T-helper 9 cell (primary cell): ENCODE data around the gene RALY.
"Not testable (repeated sequence)": the region's sequence is repeated elsewhere in the genome, so short reads cannot be mapped to it uniquely, and the experiment has no call there.

Source experiments
- DNase-seq: peaks from one replicate; pipeline ENCODE4 v3.0.0-alpha.2; 2020

The RALY gene

GRCh38 chr20:34016736-34017135 is 23.0 kb downstream of the RALY start:
- no peak for DNase-seq

GRCh38 chr20:34017610-34018009 is 23.9 kb downstream of the RALY start:
- DNase-seq: no peak

GRCh38 chr20:34018166-34018565 is 24.5 kb downstream of the RALY start:
- no peak for DNase-seq

- DNase-seq: no peak
These were observed 28.6 kb downstream of the RALY start for GRCh38 chr20:34022151-34022838.

GRCh38 chr20:34022839-34023234 is 29.1 kb downstream of the RALY start:
- DNase-seq: no peak

- no peak for DNase-seq
These were observed 30.4 kb downstream of the RALY start for GRCh38 chr20:34023937-34024722.

GRCh38 chr20:34024723-34025351 is 31.1 kb downstream of the RALY start:
- no peak for DNase-seq

- not testable (repeated sequence) for DNase-seq
These were observed 34.3 kb downstream of the RALY start for GRCh38 chr20:34028013-34028412.

GRCh38 chr20:34029415-34029814 is 35.7 kb downstream of the RALY start:
- DNase-seq: no peak

GRCh38 chr20:34030456-34030855 is 36.7 kb downstream of the RALY start:
- no peak for DNase-seq

- no peak for DNase-seq
These were observed 40.2 kb downstream of the RALY start for GRCh38 chr20:34033903-34034302.

GRCh38 chr20:34037121-34037520 is 43.4 kb downstream of the RALY start:
- peak; percentile 4 for DNase-seq

GRCh38 chr20:34037767-34038166 is 44.1 kb downstream of the RALY start:
- no peak for DNase-seq

GRCh38 chr20:34040300-34040995 is 46.7 kb downstream of the RALY start:
- no peak for DNase-seq

GRCh38 chr20:34041226-34041625 is 47.5 kb downstream of the RALY start:
- no peak for DNase-seq

GRCh38 chr20:34042262-34042661 is 48.6 kb downstream of the RALY start:
- no peak for DNase-seq

- no peak for DNase-seq
These were observed 49.3 kb downstream of the RALY start for GRCh38 chr20:34043025-34043424.

GRCh38 chr20:34045294-34045693 is 51.6 kb downstream of the RALY start:
- DNase-seq: no peak

GRCh38 chr20:34045930-34046725 is 52.4 kb downstream of the RALY start:
- DNase-seq: no peak

- no peak for DNase-seq
These were observed 53.4 kb downstream of the RALY start for GRCh38 chr20:34047010-34047687.

GRCh38 chr20:34047917-34048316 is 54.2 kb downstream of the RALY start:
- DNase-seq: no peak

GRCh38 chr20:34049389-34049788 is 55.7 kb downstream of the RALY start:
- no peak for DNase-seq
